ENCODE measurements around the gene XRCC5.

DNA sequence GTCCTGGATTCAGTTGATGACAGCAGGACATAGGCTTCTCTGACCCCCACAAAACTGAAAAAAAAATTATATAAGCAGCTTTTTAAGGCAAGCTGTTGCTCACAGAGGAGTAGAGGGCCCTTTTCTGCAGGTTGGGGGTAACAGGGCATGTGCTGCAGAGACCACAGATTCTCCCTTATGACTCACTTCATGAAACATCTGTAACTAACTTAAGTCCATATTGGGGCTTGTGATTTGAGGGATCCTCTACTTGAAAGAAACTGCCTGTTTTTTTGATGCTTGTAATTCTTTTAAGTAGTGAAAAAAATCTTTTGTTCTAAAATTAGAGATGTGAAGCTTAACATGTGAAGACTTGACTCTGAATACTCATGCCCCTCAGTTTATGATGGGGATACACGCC, 33.4 kb downstream of the XRCC5 start:
- TF ChIP-seq, protein P1, sequence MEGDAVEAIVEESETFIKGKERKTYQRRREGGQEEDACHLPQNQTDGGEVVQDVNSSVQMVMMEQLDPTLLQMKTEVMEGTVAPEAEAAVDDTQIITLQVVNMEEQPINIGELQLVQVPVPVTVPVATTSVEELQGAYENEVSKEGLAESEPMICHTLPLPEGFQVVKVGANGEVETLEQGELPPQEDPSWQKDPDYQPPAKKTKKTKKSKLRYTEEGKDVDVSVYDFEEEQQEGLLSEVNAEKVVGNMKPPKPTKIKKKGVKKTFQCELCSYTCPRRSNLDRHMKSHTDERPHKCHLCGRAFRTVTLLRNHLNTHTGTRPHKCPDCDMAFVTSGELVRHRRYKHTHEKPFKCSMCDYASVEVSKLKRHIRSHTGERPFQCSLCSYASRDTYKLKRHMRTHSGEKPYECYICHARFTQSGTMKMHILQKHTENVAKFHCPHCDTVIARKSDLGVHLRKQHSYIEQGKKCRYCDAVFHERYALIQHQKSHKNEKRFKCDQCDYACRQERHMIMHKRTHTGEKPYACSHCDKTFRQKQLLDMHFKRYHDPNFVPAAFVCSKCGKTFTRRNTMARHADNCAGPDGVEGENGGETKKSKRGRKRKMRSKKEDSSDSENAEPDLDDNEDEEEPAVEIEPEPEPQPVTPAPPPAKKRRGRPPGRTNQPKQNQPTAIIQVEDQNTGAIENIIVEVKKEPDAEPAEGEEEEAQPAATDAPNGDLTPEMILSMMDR (IDR thresholded peaks at IDR 0.05) = no peak
- TF ChIP-seq POLR2AphosphoS5 (IDR thresholded peaks at IDR 0.05; ENCODE audit: low read depth, low read length) (no peak), TCF7L2 (IDR thresholded peaks at IDR 0.05; ENCODE audit: low read depth, low read length) (no peak)
- TF ChIP-seq, protein P2, sequence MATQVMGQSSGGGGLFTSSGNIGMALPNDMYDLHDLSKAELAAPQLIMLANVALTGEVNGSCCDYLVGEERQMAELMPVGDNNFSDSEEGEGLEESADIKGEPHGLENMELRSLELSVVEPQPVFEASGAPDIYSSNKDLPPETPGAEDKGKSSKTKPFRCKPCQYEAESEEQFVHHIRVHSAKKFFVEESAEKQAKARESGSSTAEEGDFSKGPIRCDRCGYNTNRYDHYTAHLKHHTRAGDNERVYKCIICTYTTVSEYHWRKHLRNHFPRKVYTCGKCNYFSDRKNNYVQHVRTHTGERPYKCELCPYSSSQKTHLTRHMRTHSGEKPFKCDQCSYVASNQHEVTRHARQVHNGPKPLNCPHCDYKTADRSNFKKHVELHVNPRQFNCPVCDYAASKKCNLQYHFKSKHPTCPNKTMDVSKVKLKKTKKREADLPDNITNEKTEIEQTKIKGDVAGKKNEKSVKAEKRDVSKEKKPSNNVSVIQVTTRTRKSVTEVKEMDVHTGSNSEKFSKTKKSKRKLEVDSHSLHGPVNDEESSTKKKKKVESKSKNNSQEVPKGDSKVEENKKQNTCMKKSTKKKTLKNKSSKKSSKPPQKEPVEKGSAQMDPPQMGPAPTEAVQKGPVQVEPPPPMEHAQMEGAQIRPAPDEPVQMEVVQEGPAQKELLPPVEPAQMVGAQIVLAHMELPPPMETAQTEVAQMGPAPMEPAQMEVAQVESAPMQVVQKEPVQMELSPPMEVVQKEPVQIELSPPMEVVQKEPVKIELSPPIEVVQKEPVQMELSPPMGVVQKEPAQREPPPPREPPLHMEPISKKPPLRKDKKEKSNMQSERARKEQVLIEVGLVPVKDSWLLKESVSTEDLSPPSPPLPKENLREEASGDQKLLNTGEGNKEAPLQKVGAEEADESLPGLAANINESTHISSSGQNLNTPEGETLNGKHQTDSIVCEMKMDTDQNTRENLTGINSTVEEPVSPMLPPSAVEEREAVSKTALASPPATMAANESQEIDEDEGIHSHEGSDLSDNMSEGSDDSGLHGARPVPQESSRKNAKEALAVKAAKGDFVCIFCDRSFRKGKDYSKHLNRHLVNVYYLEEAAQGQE (IDR thresholded peaks at IDR 0.05; ENCODE audit: insufficient read depth in 1 of 2, low read depth in 2 of 2, low read length in 1 of 2) = no peak
